ENCODE measurements around the gene EIF4G1. TPM values are rescaled to one million over a fixed set of nuclear protein-coding genes. Genes with fewer than 3 reads are reported as not detected.

The EIF4G1 gene
- total RNA-seq, 1 donor from 2014 or later, result 137 TPM

DNA sequence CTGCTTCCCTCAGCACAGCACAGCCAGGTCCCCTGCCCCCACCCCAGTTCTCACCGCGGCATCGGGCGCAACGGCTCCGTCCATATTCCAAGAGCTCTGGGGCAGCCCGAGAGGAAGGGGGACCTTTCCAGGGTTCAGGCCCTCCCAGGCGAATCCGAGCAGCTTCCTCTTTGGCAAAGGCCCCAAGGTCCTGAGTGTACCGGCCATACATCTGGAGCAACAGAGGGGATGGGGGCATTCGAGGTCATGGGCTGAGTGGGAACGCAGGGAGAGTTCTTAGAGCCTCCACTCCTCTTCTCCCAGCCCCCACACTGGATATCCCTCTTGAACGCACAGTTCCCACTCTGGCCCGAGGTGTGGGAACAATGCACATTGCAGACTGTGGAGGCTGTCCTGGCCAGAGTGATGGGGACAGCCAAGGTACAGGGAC lies 44.5 kb downstream of the EIF4G1 start:
- Histone ChIP-seq H3F3A (ENCODE audit: low read depth) (peaks cover 37% of the 10 kb centered on the region), H2AFZ (replicated peaks) (no peak overlapping the region), H4K20me1 (ENCODE audit: low read depth) (peaks cover 2% of the 10 kb centered on the region), H3K36me3 (no peaks in the 10 kb centered on the region), H3K4me2 (peak overlapping the region; percentile 84), H3K27ac (no peak overlapping the region), H3K4me3 (no peak overlapping the region), H3K79me2 (ENCODE audit: low read depth) (peaks cover 42% of the 10 kb centered on the region), H3K4me1 (peaks cover 23% of the 10 kb centered on the region), H3K9ac (no peak overlapping the region), H3K27me3 (no peaks in the 10 kb centered on the region), H3K9me3 (ENCODE audit: low read depth) (no peaks in the 10 kb centered on the region)
- Mint-ChIP-seq H3K9me3 (no peaks in the 10 kb centered on the region), H3K4me1 (peaks cover 22% of the 10 kb centered on the region), H3K27me3 (ENCODE audit: insufficient read depth, low read depth) (peaks cover 13% of the 10 kb centered on the region), H3K27ac (no peak overlapping the region), H3K4me3 (peak overlapping the region; percentile 55), H3K36me3 (peaks cover 7% of the 10 kb centered on the region)
- no peak for DNase-seq (ENCODE audit: low spot score)
- TF ChIP-seq, protein P1, sequence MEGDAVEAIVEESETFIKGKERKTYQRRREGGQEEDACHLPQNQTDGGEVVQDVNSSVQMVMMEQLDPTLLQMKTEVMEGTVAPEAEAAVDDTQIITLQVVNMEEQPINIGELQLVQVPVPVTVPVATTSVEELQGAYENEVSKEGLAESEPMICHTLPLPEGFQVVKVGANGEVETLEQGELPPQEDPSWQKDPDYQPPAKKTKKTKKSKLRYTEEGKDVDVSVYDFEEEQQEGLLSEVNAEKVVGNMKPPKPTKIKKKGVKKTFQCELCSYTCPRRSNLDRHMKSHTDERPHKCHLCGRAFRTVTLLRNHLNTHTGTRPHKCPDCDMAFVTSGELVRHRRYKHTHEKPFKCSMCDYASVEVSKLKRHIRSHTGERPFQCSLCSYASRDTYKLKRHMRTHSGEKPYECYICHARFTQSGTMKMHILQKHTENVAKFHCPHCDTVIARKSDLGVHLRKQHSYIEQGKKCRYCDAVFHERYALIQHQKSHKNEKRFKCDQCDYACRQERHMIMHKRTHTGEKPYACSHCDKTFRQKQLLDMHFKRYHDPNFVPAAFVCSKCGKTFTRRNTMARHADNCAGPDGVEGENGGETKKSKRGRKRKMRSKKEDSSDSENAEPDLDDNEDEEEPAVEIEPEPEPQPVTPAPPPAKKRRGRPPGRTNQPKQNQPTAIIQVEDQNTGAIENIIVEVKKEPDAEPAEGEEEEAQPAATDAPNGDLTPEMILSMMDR (IDR thresholded peaks at IDR 0.05), result no peak
- TF ChIP-seq EZH2 (IDR thresholded peaks at IDR 0.05) (no peak), EZH2phosphoT487 (IDR thresholded peaks at IDR 0.05) (no peak)

DNA sequence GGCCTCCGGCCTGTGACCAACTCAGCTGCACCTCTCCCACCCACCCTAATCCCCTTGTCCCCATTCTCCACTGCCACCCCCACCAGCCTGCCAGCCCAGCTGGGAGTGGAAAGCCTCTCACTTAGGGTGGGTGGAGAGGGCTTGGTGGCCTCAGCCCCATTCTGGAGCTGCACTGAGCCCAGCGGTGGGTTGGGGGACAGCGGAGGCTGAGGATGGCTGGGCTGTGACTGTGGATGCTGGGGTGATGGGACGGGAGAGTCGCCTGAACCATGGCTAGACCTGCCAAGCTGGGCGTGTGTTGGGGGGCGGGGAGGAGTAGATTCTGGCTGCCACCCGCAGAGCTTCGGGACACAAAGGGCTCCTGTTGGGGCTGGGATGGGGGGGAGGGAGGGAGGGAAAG lies 45.2 kb downstream of the EIF4G1 start:
- H3K36me3 Mint-ChIP-seq, result peaks cover 10% of the 10 kb centered on the region

DNA sequence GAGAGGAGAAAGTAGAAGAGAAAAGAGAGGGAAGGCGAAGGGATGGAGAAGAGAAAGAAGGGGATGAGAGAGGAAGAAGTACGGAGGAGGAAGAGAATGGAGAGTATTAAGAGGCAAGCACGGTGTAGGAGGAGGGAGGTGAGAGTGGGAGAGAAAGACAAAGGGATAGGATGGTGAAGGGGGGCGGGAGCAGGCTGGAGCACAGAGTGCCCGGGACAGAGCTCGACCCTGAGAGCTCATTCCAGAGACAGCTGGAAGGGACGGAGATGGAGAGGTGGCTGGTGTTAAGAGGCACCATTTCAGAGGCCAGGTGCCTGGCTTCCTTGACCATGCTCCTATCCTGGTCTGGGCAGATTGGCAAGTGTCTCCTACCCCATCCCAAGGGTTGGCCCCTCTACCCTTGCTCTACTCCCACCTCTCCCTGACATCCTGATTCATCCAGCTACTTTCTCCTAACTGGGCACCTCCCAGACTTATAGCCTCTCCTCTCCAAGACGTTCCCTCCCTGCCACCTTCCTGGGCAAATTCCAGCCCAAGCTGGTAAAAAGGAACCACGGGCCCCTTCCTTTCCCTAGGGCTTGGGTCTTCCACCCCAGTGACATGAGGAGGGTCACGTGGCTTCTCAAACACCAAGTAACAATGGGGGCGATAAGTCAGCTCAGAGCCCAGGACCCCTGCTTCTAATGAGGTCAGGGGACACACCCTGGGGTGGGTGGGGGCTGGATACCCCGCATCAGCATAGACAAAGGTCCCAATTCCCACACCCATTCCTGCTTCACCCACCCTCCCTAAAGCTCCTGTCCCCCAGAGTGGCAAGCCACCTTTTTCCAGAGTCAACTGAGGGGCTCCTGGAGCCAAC lies 45.9 kb downstream of the EIF4G1 start:
- H3K9me3 ChIP-seq (ENCODE audit: low read depth), result no peaks in the 10 kb centered on the region
- TF ChIP-seq EZH2 (IDR thresholded peaks at IDR 0.05) (no peak), EZH2phosphoT487 (IDR thresholded peaks at IDR 0.05) (no peak)
- TF ChIP-seq, protein P1 (IDR thresholded peaks at IDR 0.05), result no peak
- no peaks in the 10 kb centered on the region for H3K27me3 ChIP-seq
- H3K4me2 ChIP-seq, result peak overlapping the region; percentile 84
- Mint-ChIP-seq H3K4me1 (peaks cover 33% of the 10 kb centered on the region), H3K27me3 (ENCODE audit: insufficient read depth, low read depth) (peaks cover 15% of the 10 kb centered on the region), H3K4me3 (peak overlapping the region; percentile 94), H3K9me3 (no peaks in the 10 kb centered on the region), H3K36me3 (peaks cover 14% of the 10 kb centered on the region), H3K27ac (peak overlapping the region; percentile 53)
- H3K36me3 ChIP-seq, result peaks cover 6% of the 10 kb centered on the region
- H3K9ac ChIP-seq, result peak overlapping the region; percentile 66
- peaks cover 56% of the 10 kb centered on the region for H3K79me2 ChIP-seq (ENCODE audit: low read depth)
- H4K20me1 ChIP-seq (ENCODE audit: low read depth), result peaks cover 4% of the 10 kb centered on the region
- H3K4me1 ChIP-seq, result peaks cover 23% of the 10 kb centered on the region
- DNase-seq (ENCODE audit: low spot score), result peak; percentile 60
- H3K27ac ChIP-seq, result no peak overlapping the region
- peaks cover 37% of the 10 kb centered on the region for H3F3A ChIP-seq (ENCODE audit: low read depth)
- peak overlapping the region; percentile 86 for H3K4me3 ChIP-seq
- no peak overlapping the region for H2AFZ ChIP-seq (replicated peaks)

More for the DNA sequence above, 45.2 kb downstream of the EIF4G1 start:
- H3K4me3 Mint-ChIP-seq, result peak overlapping the region; percentile 94
- H3K4me3 ChIP-seq, result peak overlapping the region; percentile 86
- H3K9me3 Mint-ChIP-seq, result no peaks in the 10 kb centered on the region
- peaks cover 14% of the 10 kb centered on the region for H3K27me3 Mint-ChIP-seq (ENCODE audit: insufficient read depth, low read depth)
- no peak overlapping the region for H3K27ac Mint-ChIP-seq
- peaks cover 4% of the 10 kb centered on the region for H4K20me1 ChIP-seq (ENCODE audit: low read depth)
- no peaks in the 10 kb centered on the region for H3K27me3 ChIP-seq
- no peak overlapping the region for H3K27ac ChIP-seq
- H3K79me2 ChIP-seq (ENCODE audit: low read depth), result peaks cover 49% of the 10 kb centered on the region
- peaks cover 26% of the 10 kb centered on the region for H3K4me1 Mint-ChIP-seq
- H3K9ac ChIP-seq, result no peak overlapping the region
- peak; percentile 59 for DNase-seq (ENCODE audit: low spot score)
- TF ChIP-seq EZH2phosphoT487 (IDR thresholded peaks at IDR 0.05), result no peak
- TF ChIP-seq EZH2 (IDR thresholded peaks at IDR 0.05), result no peak
- TF ChIP-seq, protein P1 (IDR thresholded peaks at IDR 0.05), result no peak
- peak overlapping the region; percentile 84 for H3K4me2 ChIP-seq
- H3K36me3 ChIP-seq, result no peaks in the 10 kb centered on the region
- no peak overlapping the region for H2AFZ ChIP-seq (replicated peaks)
- peaks cover 37% of the 10 kb centered on the region for H3F3A ChIP-seq (ENCODE audit: low read depth)
- no peaks in the 10 kb centered on the region for H3K9me3 ChIP-seq (ENCODE audit: low read depth)
- H3K4me1 ChIP-seq, result peaks cover 23% of the 10 kb centered on the region

Measured in neural progenitor cell (in vitro differentiated cells).